22Rv1 (cell line): ENCODE measurements around the gene PPP1R3D.

ENCODE experiments used
- H3K27ac ChIP-seq: fragments of 450-650 bp; 2 replicates; pipeline ENCODE4 v1.5.1; 2017
- CTCF ChIP-seq: fragments of 450-650 bp; IDR thresholded peaks from 2 replicates; pipeline ENCODE4 v1.5.1; 2017; ENCODE audit warnings: mild to moderate bottlenecking
- ZFX ChIP-seq: fragments of 450-650 bp; IDR thresholded peaks from 2 replicates; pipeline ENCODE4 v1.6.1; 2017; ENCODE audit warnings: antibody characterized with exemption, borderline replicate concordance

Gene PPP1R3D

DNA sequence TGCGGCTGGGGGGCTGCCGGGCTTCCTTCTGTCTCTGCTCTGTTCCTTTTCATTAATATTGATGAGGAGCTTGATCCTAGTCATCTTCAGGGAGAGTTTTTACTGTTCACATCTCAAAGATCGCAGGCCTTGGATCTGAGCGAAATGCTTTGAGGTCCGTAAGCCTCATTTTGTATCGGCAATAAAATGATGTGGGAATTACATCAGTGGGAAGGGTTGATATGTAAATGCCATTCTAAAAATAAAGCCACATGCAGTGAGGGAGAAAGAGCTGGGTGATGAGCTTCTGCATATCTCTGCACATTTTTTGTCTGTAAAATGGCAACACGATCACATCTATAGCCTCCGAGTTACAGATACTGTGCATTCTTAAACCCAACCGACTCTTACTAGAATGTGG is 43.0 kb upstream of the PPP1R3D start:
- TF ChIP-seq ZFX (no peak), CTCF (no peak)
- H3K27ac ChIP-seq, result no peak overlapping the region

GRCh38 chr20:59977086-59977485 is 37.0 kb upstream of the PPP1R3D start:
- no peak for TF ChIP-seq CTCF
- TF ChIP-seq ZFX, result no peak
- H3K27ac ChIP-seq, result no peak overlapping the region

GRCh38 chr20:59976156-59976782 is 36.2 kb upstream of the PPP1R3D start:
- TF ChIP-seq CTCF, result no peak
- H3K27ac ChIP-seq, result no peak overlapping the region

GRCh38 chr20:59972037-59972801 is 32.1 kb upstream of the PPP1R3D start:
- TF ChIP-seq ZFX, result no peak
- TF ChIP-seq CTCF, result no peak
- no peak overlapping the region for H3K27ac ChIP-seq

- TF ChIP-seq ZFX (no peak), CTCF (no peak)
- no peak overlapping the region for H3K27ac ChIP-seq
Observed at GRCh38 chr20:59971428-59971827, 31.3 kb upstream of the PPP1R3D start.

- H3K27ac ChIP-seq, result no peak overlapping the region
- no peak for TF ChIP-seq ZFX
- TF ChIP-seq CTCF, result no peak
Observed at GRCh38 chr20:59966428-59966827, 26.3 kb upstream of the PPP1R3D start.

- H3K27ac ChIP-seq, result no peak overlapping the region
- no peak for TF ChIP-seq ZFX
- TF ChIP-seq CTCF, result no peak
Observed at GRCh38 chr20:59962155-59962554, 22.1 kb upstream of the PPP1R3D start.
